Urinary bladder (tissue), 4 donors: ENCODE data around the gene GRHL3. TPM values are rescaled to one million over a fixed set of nuclear protein-coding genes. Genes with fewer than 3 reads are reported as not detected.

Experiments used
- DNase-seq: peaks from one replicate; pipeline ENCODE4 v3.0.0-alpha.2; 2015; ENCODE audit errors: extremely low spot score
- H3K27ac ChIP-seq: one replicate; pipeline ENCODE4 v1.5.1; 2013; ENCODE audit warnings: low read depth, mild to moderate bottlenecking, moderate library complexity
- H3K36me3 ChIP-seq: one replicate; pipeline ENCODE4 v1.6.1; 2013; ENCODE audit warnings: mild to moderate bottlenecking, moderate library complexity; ENCODE audit not compliant: insufficient read depth
- H3K4me1 ChIP-seq: one replicate; pipeline ENCODE4 v1.6.1; 2013; ENCODE audit warnings: mild to moderate bottlenecking, moderate library complexity; ENCODE audit not compliant: insufficient read depth
- H3K4me3 ChIP-seq: one replicate; pipeline ENCODE4 v1.5.1; 2013; ENCODE audit warnings: low read depth, low read length
- WGBS: extraction: QIAGEN DNeasy Blood & Tissue Kit; methylation state at CpG from one replicate; pipeline ENCODE4 v1.1.7; 2013; 5-methylcytosine and 5-hydroxymethylcytosine counted together
- polyA plus RNA-seq: library from polyadenylated mRNA; stranded (reverse); fragments of 200-250 nt; gene quantifications from one replicate; pipeline ENCODE4 v1.2.3, GENCODE V29; 2013
- total RNA-seq: library from RNA; depleted of rRNA; stranded (reverse); fragments of >200 nt; gene quantifications from one replicate; pipeline ENCODE4 v1.2.3, GENCODE V29; 2014
- donor health status: healthy with polysubstance abuse.
- donor health status: healthy.

The GRHL3 gene
- total and polyA plus RNA-seq, 2 donors: 7.6 to 15.1 TPM

DNA sequence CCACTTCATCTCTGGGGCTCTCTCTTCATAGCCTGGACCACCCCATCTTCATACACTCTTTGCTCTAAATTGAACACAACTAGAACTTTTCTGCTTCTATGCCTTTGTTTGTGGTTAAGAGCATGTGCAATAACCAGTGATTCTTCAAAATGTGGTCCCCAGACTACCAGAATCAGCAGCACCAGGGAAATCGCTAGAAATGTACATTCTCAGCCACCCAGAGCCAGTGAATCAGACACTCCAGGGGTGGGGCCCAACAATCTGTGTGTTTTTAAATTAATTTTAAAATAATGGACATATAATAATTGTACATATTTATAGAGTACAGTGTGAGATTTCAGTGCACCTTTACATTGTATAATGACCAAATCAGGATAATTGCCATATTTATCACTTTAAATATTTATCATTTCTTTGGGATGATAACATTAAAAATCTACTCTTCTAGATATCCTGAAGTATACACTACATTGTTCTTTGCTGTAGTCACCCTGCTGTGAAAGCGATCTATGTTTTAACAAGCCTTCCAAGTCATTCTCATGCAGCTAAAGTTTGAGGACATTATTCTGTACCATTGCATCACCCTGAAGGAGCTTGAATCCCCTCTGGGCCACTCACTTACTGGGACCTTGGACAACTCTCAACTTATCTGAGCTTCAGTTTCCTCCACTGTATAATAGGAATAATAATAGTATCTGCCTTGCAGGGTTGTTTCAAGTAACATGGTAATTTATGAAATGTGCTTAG, 10.8 kb downstream of the GRHL3 start:
- DNase-seq: no peak
- H3K36me3 ChIP-seq: no peaks in the 10 kb centered on the region
- no peaks in the 10 kb centered on the region for H3K4me1 ChIP-seq
- no peak overlapping the region for H3K27ac ChIP-seq
- H3K4me3 ChIP-seq: no peak overlapping the region
- 84% methylated on average over 2 of the region's 2 CpGs for WGBS

DNA sequence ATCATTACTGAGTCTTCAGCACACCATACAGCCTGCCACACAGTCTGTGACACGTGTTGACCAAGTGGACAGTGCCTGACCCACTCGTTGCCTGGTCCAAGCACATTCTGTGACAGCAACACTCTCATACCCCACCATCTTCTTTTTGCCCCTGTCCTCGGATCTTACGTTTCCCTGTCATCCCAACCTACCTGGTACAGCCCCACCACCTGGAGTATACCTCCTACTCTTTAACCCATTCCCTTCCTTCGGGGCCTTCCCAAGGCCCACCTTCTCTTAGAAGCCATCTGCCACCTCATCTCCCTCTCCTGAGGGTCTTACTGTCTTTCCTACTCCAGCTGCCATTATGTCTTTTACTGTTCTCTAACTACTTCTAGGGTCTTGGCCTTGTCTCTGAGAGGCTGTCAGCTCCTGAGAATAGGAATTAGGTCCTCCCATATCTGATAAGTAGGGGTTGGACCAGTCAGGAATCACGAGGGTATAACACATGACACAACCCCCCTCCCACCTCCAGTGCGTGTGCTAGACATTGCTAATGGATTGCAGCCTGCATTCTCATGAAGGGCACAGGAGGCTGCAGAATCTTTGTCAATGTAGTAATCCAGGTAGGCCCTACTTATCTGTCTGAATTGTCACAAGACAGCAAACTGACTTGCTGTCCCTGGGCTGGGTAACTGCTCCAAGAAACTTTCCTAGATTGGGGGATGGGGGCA, 13.0 kb downstream of the GRHL3 start:
- Histone ChIP-seq H3K4me3 (no peak overlapping the region), H3K27ac (no peak overlapping the region), H3K36me3 (no peaks in the 10 kb centered on the region), H3K4me1 (no peaks in the 10 kb centered on the region)
- 88% methylated on average over 7 of the region's 7 CpGs for WGBS
- no peak for DNase-seq

DNA sequence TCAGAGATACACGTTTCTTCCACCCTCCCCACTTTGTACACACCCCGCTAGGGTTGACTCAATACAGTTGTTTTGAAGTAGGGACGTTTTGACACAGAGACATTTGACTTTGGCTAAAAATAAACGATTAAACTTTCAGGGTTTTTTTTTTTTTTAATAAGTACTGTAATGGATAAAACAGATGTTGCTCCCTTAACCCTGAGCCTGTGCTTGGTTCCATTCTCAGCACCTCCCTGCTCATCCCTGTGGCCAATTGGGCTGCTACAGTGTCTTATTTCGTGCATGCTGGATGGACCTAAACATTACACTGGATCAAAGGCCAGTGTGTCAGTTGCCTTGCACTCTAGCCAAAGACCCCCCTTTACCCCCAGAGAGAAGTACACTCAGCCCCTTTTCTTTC, 16.9 kb downstream of the GRHL3 start:
- Histone ChIP-seq H3K36me3 (no peaks in the 10 kb centered on the region), H3K4me3 (no peak overlapping the region), H3K27ac (no peak overlapping the region), H3K4me1 (no peaks in the 10 kb centered on the region)
- 68% methylated on average over 5 of the region's 5 CpGs for WGBS
- no peak for DNase-seq

DNA sequence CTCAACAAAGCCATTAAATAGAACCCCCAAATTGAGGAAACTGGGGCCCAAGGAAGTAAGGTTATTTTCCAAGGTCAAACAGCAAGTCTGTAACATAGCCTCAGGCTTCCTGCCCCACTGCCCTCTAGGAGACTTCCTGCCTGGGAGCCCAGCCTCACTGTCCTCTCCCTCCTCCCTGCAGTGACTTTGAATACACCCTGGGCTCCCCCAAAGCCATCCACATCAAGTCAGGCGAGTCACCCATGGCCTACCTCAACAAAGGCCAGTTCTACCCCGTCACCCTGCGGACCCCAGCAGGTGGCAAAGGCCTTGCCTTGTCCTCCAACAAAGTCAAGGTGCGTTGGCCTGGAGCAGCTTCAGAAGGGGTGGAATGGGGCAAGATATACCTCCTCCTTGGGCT, 18.3 kb downstream of the GRHL3 start:
- Histone ChIP-seq H3K27ac (no peak overlapping the region), H3K36me3 (no peaks in the 10 kb centered on the region), H3K4me3 (no peak overlapping the region), H3K4me1 (no peaks in the 10 kb centered on the region)
- no peak for DNase-seq
- WGBS: 97% methylated on average over 4 of the region's 4 CpGs

DNA sequence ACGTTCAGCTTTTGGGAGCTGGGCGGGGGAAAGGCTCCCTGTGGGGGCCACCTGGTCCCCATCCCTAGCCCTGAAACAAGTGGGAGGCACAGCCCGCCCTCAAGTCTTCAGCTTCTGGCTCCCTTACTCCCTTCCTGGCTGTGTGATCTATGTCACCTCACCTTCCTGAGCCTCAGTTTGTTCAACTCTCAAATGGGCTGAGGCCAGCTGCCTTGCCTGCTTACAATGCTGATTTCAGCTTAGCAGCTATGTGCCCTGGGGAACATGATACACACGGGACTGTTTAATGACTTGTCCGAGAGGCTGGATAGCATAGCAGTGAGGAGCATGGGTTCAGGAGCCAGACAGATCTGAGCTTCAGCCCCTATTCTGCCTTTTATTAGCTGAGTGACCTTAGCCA, 19.3 kb downstream of the GRHL3 start:
- no peak overlapping the region for H3K27ac ChIP-seq
- WGBS: 85% methylated on average over 5 of the region's 5 CpGs
- DNase-seq: no peak
- H3K4me3 ChIP-seq: no peak overlapping the region
- no peaks in the 10 kb centered on the region for H3K36me3 ChIP-seq
- no peaks in the 10 kb centered on the region for H3K4me1 ChIP-seq

DNA sequence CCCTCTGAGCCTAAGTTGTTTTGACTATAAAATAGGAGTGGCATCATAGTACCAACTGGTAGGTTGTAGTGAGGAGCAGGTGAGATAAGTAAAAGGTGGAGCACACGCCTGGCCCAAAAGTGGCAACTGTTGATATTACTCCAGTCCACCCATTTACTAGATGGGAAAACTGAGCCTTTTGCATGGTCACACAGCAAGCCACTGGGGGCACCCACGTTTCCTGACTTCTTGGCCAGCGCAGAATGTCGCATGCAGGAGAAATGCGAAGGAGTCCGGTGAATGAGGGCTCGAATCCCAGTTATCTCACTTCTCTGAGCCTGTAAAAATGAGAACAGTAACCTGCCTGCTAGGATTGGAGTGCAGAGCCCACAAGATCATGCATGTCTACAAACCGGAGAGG, 20.8 kb downstream of the GRHL3 start:
- whole genome bisulfite sequencing: 91% methylated on average over 8 of the region's 8 CpGs
- DNase-seq: no peak

DNA sequence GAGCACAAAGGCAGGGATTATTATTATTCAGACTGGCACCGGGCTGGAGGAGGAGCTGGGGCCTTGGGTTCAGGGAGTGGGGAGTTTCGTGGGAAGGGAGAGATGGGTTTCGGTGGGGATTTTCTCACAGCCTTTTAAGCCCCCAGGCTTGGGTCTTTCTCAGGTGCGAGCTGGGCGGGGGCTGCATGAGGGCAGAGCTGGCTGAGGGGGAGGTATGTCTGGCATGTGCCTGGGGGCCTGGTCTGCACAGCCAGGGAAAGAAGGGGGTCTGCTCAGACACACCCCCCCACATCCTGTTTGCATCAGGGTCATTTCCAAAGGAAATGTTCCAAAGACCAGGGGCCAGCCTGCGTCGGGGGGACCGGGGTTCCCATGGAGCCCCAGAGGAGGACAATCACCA, 21.6 kb downstream of the GRHL3 start:
- no peak overlapping the region for H3K27ac ChIP-seq
- no peak for DNase-seq
- WGBS: 78% methylated on average over 8 of the region's 8 CpGs
- H3K4me3 ChIP-seq: no peak overlapping the region
- H3K4me1 ChIP-seq: no peaks in the 10 kb centered on the region
- H3K36me3 ChIP-seq: no peaks in the 10 kb centered on the region

More for the DNA sequence above, 20.8 kb downstream of the GRHL3 start:
- Histone ChIP-seq H3K4me1 (no peaks in the 10 kb centered on the region), H3K27ac (no peak overlapping the region), H3K4me3 (no peak overlapping the region), H3K36me3 (no peaks in the 10 kb centered on the region)

DNA sequence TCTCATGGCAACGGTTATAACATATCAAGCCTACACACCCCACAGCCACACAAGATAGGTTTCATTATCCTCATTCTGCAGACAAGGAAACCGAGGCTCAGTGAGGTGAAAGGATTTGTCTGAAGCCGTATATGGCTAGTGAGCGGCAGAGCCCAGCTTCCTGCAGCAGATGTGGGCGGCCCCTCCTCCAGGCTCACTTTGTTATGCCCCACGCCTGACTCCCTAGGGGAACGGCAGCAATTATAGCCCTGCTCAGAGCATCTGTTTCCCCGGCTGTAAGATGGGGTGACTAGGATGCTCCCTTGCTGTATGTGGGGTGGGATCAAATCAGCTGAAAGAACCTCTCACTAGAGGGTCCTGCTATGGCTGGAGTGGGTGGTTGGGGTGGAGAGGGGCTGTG, 22.1 kb downstream of the GRHL3 start:
- no peaks in the 10 kb centered on the region for H3K36me3 ChIP-seq

DNA sequence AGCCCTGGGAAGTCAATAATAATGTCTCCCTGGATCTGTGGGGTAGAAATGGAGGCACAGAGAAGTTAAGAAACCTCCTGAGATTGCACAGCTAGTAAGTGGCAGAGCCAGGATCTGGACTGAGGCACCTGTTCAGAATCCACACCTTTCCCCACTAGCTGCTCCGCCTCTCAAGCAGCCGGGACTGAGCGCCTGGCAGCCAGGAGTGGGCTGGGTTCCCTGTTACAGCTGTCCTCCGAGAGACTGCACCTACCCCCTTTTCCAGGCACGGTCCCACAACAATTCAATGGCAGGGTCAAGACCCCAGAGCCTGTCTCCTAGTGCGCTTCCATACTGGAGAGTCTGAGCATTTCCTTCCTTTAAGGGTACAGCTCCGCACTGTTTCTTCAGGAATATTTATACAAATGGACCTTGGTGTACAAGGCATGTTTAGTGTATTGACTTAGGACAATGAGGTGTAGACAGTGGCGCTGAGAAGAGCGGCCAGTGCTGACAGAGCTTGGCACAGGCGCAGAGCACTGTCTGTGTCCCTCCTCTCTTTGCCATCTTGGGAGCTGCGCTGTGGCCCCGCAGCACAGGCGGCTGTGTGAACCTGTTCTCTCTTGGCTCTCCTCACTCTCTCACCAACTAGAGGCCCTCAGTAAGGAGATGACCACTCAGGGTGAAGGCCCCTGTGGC, 24.4 kb downstream of the GRHL3 start:
- no peak for DNase-seq
- Histone ChIP-seq H3K4me1 (no peaks in the 10 kb centered on the region), H3K4me3 (no peak overlapping the region), H3K36me3 (no peaks in the 10 kb centered on the region), H3K27ac (no peak overlapping the region)
- WGBS: 86% methylated on average over 13 of the region's 13 CpGs

More for the DNA sequence above, 22.1 kb downstream of the GRHL3 start:
- no peak for DNase-seq
- Histone ChIP-seq H3K4me3 (no peak overlapping the region), H3K4me1 (no peaks in the 10 kb centered on the region), H3K27ac (no peak overlapping the region)
- 66% methylated on average over 8 of the region's 8 CpGs for WGBS

DNA sequence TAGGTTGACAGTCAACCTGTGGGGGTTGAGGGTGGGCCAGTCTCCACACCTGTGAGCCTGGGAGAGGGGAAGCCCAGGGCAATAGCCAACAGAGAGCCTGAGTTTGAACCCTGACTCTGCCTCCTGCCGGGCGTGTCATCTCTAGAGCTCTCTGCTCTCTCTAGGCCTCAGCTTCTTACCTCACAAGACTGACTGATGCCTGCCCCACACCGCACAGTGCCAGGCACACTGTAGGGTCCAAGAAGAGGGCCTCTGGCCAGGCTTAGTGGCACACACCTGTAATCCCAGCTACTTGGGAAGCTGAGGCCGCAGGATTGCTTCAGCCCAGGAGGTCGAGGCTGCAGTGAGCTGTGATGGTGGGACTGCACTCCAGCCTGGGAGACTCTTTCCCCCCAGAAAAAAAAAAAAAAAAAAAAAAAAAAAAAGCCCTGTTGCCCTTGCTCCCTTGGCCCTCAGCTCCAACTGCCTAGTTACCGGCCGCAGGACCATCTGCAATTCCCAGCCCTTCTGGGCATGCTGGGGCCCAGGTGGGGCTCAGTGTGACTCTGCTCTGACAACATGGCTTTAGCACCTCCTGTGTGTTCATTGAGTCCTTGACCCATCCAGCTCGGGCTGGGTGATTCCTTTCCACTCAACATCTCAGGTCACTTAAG, 25.1 kb downstream of the GRHL3 start:
- no peak for DNase-seq
- no peaks in the 10 kb centered on the region for H3K36me3 ChIP-seq
- H3K4me3 ChIP-seq: no peak overlapping the region
- H3K4me1 ChIP-seq: no peaks in the 10 kb centered on the region
- no peak overlapping the region for H3K27ac ChIP-seq
- WGBS: 85% methylated on average over 8 of the region's 8 CpGs

DNA sequence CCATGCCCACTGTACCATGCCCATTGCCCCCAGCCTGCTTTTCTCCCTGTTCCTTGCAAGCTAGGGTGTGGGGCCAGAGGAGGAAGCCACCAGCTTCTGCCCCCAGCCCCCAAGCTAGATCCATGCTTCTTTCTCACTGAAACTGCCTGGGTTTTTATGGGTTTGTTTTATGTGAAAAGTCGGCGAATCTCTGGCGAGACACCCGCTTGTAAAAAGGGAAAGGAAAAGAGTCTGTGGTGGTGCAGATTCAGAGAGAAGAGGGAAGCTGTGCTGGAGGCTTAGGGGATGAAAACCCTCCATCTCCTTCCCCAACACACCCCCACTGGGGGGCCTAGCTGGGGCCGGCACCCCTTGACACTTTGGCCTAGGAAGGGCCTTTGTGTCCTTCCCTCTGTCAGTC, 26.2 kb downstream of the GRHL3 start:
- DNase-seq: no peak
- no peaks in the 10 kb centered on the region for H3K36me3 ChIP-seq
- H3K27ac ChIP-seq: no peak overlapping the region
- H3K4me3 ChIP-seq: no peak overlapping the region
- WGBS: 20% methylated on average over 5 of the region's 5 CpGs
- H3K4me1 ChIP-seq: no peaks in the 10 kb centered on the region

DNA sequence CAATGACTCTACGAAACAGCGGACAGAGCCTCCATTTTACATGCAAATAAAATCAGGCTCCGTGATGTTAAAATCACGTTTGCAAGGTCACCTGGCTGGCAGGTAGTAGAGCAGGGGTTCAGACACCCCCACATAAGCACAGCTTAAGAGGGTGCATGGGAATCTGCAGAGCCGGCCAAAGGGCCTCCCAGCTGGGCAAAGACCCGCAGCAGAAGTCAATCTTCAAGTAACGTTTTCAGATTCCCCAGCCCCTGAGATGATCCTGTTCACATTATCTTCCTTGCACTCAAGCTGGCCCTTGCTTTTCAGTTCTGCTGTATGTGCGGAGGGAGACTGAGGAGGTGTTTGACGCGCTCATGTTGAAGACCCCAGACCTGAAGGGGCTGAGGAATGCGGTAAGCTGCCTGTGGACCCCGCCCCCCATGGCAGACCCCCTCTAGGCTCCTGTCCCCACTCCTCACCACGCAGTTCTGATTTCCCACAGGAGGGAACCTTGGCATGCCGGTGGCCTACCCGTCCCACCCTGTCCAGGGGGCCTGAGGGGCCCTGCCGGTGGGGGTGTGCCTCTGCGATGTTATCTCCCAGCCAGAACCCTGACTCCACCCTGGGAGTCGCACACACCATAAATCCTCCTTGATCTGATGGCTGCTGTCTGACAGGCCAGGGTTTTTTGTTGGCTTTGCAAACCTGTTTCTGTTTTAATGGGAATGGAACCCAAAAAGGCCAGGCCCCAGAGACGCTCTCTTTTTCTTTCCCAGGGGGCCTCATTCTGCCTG, 28.2 kb downstream of the GRHL3 start:
- 67% methylated on average over 19 of the region's 19 CpGs for WGBS
- no peak for DNase-seq
- Histone ChIP-seq H3K4me3 (no peak overlapping the region), H3K36me3 (no peaks in the 10 kb centered on the region), H3K4me1 (no peaks in the 10 kb centered on the region), H3K27ac (no peak overlapping the region)

DNA sequence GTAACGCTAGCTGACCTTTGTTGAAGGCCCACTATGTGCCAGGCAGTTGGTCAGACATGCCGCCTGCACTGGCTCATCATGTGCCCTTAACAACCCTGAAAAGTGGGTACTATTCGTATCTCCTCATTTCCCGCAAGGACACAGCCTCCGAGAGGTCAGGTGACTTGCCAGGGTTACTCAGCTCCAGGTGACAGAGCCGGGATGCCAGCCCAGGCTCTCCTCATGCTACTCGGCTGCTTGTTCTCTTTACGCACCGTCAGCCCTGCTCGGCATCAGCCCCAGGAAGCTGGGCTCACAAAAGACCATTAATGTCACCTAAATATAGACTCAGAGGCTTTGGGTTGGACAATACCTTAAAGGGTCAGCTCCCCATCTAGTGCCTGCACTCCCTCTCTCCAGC, 29.0 kb downstream of the GRHL3 start:
- Histone ChIP-seq H3K36me3 (no peaks in the 10 kb centered on the region), H3K4me1 (no peaks in the 10 kb centered on the region), H3K27ac (no peak overlapping the region), H3K4me3 (no peak overlapping the region)
- no peak for DNase-seq
- WGBS: 90% methylated on average over 10 of the region's 10 CpGs
